Kasumi-1 (cell line): ENCODE data around the gene ATL1.
"Not testable (repeated sequence)": the region's sequence is repeated elsewhere in the genome, so short reads cannot be mapped to it uniquely, and the experiment has no call there.

Experiments
- DNase-seq, 2 experiments: peaks; one replicate each; lab custom pipeline; 2025; lab: John Stamatoyannopoulos, UW

Gene ATL1

DNA sequence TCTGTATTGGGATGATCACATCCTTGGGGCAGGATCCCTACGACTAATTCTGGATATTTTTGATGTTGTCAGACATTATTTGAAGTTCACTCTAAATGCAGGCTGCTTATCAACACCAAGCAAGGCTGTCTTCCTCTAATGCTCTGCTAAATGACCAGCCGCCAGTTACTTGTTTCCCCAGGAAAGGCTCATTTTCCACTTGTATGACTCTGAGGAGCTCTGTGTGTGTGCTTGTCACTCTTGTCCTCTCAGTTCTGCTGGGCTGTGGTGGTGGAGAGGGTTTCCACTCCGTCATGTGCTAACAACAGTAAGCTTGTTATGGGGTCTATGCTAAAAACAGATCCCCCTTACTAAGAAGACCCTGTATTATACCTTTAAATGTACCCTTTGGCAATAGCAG lies 42.1 kb downstream of the ATL1 start:
- DNase-seq: no peak

DNA sequence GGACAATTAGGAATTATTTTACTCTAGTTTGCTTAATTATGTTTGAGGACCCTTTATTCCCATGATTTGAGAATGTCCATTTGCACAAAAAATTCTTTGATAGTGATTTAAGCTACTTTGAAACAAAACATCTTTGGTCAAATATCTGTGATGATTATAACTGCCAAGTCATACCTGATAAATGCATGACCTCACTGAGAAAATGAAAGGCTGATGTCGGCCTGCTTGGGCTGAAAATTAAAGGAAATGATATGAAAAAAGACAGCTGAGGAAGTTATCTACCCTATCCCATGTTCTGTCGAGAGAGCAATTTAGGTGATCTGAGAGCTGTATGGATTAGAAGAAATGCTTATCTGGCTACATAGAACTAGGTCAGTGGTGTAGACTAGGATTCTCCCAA lies 43.6 kb downstream of the ATL1 start:
- DNase-seq: no peak

DNA sequence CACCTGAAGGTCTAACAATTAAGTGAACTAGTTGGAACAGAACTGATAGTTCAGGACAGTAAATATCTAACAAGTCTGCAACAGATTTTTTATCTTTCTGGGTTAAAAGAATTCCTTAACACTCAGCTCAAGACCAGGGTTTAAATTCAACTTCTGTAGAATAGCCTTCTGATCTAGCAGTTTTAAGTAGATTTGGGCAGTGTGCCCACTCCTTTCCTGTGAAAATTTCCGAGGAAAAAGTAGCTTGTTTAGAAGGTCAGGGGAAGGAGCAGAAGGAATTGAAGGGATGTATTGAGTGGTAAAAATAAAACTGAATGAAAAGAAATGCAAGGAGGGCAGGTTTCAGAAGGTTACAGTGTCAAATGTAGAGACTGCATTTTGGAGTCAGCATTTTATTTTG lies 45.8 kb downstream of the ATL1 start:
- DNase-seq: no peak

DNA sequence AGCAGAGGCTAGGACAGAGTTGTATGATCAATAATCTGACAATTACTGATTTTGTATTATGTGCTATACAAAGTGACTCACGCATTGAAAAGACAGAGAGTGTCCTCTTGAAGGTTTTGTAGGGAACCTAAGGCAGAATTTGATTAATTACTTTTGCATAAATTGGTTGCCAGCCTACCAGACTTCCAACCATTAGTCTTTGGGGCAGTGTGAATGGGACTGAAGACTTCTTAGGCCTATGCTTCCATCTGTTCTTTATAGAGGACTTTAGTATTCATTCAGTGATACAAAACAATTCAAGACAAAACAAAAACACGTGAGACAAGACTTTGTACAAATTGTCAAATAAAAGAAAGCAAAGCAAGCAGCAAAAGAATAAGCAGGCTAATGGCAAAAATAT lies 46.5 kb downstream of the ATL1 start:
- DNase-seq: no peak

DNA sequence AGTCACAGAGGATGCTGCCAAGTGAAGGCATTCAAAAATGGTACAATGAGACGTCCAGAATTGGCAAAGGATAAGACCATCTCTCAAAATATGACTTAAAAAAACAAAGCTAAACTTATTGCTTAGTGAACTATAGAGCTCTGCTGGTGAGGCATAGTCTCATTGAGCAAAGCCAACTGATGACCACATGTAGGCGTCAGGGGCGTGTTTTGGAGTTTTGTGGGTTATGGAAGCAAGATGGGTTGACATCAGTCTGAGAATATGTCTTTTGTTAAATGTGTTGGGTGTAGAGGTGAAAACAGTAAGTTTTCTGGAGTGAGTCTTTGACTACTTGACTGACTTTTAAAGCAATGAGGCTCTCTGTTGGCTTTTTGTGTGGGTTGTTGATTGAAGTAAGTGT lies 47.2 kb downstream of the ATL1 start:
- DNase-seq: no peak

DNA sequence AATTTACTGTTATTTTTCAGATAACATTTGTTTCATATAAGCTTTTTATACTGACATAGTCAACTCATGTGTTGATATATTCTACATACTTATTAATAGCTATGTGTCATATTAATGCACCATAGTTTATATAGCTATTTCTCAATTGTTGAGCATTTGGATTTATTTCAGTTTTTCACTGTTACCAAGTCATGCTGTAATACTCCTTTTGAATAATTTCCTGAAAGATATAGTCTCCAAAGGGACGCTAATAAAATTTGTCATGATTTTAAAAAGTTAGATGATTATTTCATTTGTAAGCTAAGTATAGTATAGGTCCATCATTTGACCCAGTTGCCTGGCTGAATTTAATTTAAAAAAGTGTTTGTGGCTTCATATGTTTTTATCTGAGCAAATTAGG lies 47.8 kb downstream of the ATL1 start:
- DNase-seq: no peak

DNA sequence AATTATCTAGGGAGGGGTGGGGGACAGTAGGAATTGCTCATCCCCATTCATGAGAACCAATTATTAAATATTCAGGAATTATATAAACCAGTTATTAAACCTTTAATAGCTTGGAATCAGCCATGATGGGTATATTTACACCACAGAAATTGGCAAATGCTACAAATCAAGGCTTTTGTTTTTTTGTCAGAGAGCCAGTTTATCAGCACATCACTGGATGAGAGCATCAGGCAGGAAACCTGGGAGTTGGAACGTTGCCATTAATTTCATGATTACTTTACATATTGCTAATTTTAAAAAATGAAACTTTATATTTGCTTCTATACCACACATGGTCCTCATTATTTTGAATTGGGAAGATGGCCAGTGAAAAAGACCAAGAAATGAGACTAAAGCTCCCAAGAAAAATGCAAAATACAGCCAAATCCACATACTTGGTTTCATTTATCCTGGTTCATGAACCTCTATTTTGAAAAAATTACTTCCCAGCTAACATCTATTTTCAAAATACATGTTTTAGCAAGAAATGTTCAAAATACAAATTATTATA lies 48.4 kb downstream of the ATL1 start:
- no peak for DNase-seq

DNA sequence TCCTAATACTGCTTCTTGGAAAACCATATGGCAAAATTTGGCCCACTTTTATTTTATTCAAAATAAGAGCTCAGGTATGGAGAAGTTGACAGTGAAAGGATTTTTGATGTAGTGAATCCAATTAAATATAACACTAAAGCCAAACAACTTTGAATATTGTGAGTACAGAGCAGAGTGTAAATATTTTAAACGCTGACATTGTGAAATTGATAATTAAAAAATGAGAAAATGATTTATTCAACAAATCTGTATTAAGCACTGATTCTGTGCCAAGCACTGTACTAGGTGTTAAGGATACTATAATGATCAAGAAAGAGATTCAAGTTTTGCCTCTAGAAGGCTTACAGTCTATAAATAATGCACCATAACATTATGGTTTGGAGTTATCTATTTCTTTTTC lies 50.5 kb downstream of the ATL1 start:
- DNase-seq: no peak

DNA sequence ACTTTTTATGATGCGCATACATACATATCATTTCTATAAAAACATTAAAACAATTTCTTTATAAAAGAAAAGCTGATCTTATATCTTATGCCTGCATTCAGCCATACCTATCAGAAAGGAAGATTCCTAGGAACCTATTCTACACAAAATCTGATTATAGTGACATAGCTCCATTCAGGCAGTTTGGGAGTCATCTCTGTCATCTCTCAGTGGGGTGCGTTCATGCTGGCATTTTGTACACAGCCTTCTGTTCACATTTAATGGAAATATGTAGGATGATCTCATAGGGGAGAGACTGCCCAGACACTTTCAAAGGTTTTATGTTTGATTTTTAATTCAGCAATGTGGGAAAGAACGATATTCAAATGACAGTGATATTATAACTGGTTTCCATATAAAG lies 52.9 kb downstream of the ATL1 start:
- DNase-seq: no peak

DNA sequence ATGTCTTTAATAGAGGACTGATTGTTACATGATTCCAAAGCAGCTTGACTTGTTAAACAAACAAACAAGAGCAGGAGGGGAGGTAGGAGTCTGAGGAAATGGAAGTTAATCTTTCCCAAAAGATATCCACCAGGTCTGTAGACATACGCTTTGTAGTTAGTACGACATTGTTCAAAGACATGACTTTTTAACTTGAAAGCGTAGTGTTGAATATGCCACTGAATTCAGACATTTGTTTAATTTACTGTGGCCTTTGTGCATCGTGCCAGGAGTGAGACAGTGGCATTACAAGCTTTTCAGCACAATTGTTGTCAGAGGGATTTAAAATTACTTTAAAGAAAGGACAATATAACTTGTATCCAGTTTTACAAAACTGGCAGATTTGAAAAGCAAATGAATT lies 55.1 kb downstream of the ATL1 start:
- no peak for DNase-seq

DNA sequence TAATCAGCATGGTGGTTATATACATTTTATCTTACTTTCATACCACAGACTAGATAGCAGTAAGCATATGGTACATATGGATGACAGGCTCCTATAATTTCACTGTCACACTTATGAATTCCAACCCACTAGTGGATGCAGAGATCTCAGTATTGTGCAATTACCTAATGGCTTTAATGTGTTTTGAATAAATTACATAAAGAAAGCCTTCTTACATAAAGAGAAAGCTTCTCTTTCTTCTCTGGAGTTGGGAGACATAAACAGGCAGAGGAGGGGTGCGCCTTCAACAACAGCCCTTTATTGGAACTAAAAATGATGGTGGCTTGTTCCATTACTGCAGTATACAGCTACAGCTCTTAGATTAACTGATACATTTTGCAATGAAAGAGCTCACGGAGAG lies 55.6 kb downstream of the ATL1 start:
- DNase-seq: no peak

DNA sequence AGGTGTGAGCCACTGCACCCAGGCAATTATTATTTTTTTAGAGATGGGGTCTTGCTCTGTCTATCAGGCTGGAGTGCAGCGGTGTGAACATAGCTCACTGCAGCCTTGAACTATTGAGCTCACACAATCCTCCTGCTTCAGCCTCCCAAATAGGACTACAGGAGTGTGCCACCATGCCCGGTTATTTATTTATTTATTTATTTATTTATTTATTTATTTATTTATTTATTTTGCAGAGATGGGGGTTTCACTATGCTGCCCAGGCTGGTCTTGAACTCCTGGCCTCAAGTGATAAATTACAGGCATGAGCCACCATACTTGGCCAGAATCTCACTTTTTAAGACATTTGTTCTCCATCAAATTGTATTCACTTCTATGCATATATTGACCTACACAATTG lies 56.3 kb downstream of the ATL1 start:
- no peak for DNase-seq

DNA sequence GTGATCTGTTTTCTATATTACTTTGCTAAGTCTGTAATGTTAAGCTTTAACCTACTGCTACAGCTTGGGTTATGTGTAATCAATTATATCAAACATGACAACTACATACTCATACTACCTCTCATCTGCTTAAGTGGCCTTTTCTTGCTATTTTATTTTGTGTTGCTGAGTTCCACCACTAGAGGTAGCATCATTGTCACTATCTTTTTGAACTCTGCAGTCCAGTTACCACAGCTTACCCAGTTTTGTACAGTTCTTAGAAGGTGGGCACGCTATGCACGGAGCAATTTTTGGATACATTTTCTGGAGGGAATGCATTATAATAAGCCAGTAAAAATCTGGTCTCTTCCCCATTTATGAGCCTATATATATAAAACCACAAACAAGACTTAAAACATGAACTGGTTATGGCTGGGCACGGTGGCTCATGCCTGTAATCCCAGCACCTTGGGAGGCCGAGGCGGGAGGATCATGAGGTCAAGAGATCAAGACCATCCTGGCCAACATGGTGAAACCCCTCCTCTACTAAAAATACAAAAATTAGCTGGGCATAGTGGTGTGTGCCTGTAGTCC lies 59.7 kb downstream of the ATL1 start:
- peak; percentile 78 to 79 for DNase-seq

DNA sequence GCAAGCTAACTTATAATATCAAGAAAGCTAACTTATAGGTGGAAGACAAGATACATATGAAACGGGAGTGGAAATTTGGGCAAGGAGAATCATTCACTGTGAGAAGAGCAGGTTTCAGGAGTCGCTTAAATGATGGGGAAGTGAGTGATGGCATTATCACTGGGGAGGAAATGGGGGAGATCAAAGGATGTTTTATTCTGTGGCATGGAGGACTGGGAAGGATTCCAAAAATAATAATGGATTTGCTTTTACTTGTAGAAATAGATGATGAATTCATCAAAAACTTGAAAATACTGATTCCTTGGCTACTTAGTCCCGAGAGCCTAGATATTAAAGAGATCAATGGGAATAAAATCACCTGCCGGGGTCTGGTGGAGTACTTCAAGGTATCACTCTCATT lies 60.4 kb downstream of the ATL1 start:
- DNase-seq: no peak

DNA sequence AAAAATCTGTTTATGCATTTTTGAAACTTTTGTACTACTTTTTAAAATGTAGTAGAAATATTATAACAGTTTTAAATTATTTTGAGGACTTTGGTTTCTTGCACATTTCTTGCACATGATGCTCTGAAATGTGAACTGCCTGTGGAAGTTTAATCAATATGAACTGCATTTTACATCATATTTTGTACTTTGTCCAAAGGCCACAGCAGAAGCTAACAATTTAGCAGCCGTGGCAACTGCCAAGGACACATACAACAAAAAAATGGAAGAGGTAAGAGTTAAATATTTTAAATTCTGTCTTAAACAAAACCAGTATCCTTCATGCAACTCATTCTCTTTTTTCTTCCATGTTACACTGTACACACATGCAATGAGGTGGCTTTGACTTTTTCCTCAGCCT lies 63.0 kb downstream of the ATL1 start:
- no peak for DNase-seq

DNA sequence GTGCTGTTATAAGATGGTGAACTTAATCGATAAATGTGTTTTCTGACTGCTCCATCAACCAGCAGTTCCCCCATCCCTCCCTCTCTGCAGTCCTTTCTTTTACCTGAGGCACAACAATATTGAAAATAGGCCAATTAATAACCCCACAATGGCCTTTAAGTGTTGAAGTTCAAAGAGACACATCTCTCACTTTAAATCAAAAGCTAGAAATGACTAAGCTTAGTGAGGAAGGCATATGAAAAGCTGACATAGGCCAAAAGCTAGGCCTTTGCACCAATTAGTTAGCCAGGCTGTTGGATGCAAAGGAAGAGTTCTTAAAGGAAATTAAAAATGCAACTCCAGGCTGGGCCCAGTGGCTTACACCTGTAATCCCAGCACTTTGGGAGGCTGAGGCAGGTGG lies 64.5 kb downstream of the ATL1 start:
- no peak for DNase-seq

DNA sequence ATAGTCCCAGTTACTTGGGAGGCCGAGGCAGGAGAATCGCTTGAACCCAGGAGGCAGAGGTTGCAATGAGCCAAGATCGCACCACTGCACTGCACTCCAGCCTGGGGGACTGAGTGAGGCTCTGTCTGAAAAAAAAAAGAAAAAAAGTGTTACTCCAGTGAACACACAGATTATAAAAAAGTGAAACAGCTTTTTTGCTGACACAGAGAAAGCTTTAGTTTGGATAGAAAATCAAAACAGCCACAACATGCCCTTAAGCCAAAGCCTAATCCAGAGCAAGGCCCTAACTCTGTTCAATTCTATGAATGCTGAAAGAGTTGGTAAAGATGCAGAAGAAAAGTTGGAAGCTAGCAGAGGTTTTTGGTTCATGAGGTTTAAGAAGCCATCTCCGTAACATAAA lies 65.0 kb downstream of the ATL1 start:
- not testable (repeated sequence) for DNase-seq

DNA sequence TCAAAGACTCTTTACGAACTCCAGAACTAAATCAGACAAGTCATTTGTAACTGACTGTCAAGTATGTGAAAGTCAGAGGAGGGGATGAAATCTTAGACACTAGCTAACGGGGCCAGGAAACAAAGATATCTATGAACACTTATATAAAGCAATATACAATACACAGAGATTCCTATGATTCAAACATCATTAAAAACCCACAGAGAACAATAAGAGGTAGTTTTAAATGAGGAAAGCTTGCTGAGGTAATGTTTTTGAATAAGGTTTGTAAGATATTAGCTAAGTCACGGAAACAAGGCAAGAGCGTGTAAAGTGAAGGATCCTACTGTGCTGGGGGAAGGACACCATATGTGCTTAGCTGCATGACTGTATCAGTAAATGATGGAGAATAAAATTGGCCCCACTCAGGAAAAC lies 71.5 kb downstream of the ATL1 start:
- no peak for DNase-seq

DNA sequence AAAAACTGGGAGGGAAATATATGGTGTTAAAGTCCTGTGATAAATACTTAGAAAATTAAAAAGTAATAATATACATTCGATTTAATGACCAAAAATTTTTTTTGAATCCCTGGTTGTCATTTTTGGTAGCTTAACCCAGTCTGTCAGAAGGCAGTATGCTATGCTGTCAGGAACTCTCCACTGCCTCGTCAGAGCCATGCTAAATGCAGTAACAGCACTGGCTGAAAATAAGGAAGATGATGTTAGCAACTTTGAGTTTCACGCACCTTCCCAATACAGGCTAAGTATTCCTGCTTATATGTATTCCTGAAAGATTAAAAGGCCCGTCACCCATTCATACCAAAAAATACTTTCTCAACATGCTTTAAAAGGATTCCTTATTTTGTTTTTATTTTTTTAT lies 74.0 kb downstream of the ATL1 start:
- no peak for DNase-seq

DNA sequence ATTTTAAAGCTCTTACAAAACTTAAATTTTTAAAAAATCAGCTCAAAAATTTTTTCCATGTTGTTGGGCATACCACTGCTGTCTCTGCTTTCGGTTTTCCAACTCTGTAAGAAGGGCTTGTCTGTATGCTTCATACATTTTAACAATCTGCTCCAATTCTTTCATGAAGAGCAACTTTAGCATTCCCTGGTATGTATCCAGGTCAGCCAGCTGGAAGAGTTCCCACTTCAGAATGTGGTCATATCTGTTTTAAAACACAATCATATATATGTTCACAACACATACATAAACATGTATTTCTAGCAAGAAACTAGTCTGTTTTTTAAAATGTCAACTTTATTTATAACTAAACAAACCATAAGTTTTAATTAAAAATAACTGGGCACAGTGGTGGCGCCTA lies 75.2 kb downstream of the ATL1 start:
- no peak for DNase-seq

DNA sequence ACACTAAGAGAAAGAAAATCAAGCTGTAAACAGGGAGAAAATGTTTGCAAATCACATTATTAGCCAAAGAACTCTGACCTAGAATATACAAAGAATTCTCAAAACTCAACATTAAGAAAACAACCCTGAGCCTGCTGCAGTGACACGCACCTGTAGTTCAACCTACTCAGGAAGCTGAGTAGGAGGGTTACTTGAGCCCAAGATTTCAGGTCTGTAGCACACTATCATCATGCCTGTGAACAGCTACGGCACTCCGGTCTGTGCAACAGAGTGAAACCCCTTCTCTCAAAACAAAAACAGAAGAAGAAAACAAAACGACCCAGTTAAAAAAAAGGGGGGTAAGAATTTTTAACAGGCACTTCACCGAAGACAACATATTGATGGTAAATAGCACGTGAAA lies 87.3 kb downstream of the ATL1 start:
- no peak for DNase-seq

DNA sequence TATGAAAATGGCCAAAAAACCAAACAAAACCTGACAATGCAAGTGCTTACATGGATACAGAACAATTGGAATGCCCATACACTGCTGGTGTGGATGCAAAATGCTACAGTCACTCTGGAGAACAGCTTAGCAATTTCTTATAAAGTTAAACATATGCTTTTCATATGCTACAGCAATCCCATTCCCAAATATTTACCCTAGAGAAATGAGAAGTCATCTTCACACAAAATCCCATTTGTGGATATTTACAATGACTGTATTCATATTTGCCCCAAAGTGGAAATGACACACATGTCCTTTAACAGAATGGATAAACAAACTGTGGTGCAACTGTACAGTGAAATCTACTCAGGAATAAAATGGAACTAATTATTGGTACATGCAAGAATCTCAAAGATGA lies 87.8 kb downstream of the ATL1 start:
- DNase-seq: no peak

DNA sequence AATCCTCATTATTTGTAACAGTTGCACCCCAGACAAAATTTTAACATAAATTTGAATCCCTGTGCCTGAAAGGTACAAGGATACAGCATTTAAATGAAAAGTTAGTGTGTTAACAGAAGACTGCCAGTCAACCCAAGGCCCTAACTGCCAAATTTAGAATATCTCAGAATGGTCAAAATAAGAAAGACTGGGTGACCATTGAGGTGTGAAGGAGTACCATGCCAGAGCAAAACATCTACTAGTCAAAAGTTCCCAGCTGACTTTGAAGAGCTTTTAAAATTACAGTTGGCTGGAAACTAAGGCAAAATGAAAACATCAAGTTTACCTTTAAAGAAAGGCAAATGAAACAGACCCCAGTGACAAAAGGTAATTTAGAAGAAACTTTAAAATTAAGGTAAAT lies 89.7 kb downstream of the ATL1 start:
- no peak for DNase-seq

DNA sequence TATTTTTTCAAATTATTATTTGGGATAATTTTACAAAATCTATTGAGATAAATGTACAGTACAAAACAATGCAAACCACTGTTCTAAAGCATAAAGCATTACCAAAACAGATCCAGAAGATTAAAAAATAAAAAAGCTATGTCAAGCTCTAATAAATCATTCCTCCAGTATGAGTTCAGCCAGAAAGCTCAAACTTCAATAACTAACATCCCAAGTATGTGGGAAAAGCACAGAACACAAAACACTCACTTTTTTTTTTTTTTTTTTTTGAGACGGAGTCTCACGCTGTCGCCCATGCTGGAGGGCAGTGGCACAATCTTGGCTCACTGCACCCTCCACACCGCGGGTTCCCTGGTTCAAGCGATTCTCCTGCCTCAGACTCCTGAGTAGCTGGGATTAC lies 96.8 kb downstream of the ATL1 start:
- no peak for DNase-seq

DNA sequence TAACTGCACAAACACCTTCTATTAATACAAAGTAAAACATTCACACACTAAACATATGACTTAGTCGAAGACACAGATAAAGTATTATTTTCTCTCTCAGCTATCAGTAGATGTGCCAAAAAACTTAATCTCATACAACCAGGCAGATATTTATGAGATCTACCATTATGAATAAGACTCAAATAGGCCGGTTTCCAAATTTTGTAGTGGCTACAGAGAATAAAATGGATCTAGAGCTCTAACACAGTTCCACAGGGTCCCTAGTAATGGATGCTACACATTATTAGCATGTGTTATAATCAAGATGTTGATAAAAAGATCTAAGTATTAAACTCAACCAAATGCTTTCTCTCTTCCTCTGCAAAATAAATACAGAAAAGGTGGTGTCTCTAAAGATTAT lies 97.8 kb downstream of the ATL1 start:
- no peak for DNase-seq
